Measurements from ENCODE around the gene KIF26A.

- TF ChIP-seq EZH2 (IDR thresholded peaks at IDR 0.05; ENCODE audit: borderline replicate concordance, insufficient read depth, low read depth, low read length, poor library complexity, severe bottlenecking): no peak
- TF ChIP-seq CTCF (IDR thresholded peaks at IDR 0.05): no peak
These were observed 89.8 kb downstream of the KIF26A start for GRCh38 chr14:104228221-104228620.
